GM12878 (cell line): Measurements from ENCODE around the gene CHRDL2. TPM values are rescaled to one million over a fixed set of nuclear protein-coding genes. Genes with fewer than 3 reads are reported as not detected.

Source experiments
- ATAC-seq: fragments of 200-7000 bp; cut with Tn5 transposase; 3 replicates; pipeline ENCODE4 v1.9.1; 2020; ENCODE audit warnings: mild to moderate bottlenecking, moderate library complexity
- BruUV-seq: library from RNA; stranded (reverse); fragments of 400-500 nt; replicated peaks from 2 replicates; lab custom pipeline; 2021; lab: Mats Ljungman, UMichigan
- CTCF ChIA-PET: fragments of 300-600 bp; sonication (Branson Sonifier 250); formaldehyde crosslinking; extraction: SDS; loops from one replicate; lab custom pipeline; 2021; ENCODE audit warnings: inconsistent platforms; lab: Yijun Ruan, JAX
- POLR2A ChIA-PET: fragments of 350-600 bp; formaldehyde crosslinking; extraction: SDS; loops from one replicate; lab custom pipeline; 2021; ENCODE audit warnings: inconsistent platforms; lab: Charles Lee
- RAD21 ChIA-PET: fragments of 300-600 bp; sonication (Branson Sonifier 250); formaldehyde crosslinking; loops from one replicate; lab custom pipeline; 2023; ENCODE audit warnings: antibody characterized with exemption; ENCODE audit not compliant: unreplicated experiment; lab: Charles Lee
- SMC1A ChIA-PET: fragments of 300-600 bp; sonication (Branson Sonifier 250); formaldehyde crosslinking; loops from one replicate; lab custom pipeline; 2023; ENCODE audit not compliant: unreplicated experiment, uncharacterized antibody; lab: Charles Lee
- DNase-seq: peaks from one replicate; pipeline ENCODE4 v3.0.0-alpha.2; 2011; ENCODE audit warnings: low read depth, low spot score
- FAIRE-seq: peaks from 3 replicates; lab custom pipeline; 2011; peaks lifted over from hg19 to GRCh38; lab: Jason Lieb, UNC
- H2AFZ ChIP-seq: 2 replicates; pipeline ENCODE4 v1.6.0; 2011; ENCODE audit warnings: low read depth, low read length, control low read depth; ENCODE audit not compliant: control insufficient read depth
- H3K27ac ChIP-seq: 2 replicates; pipeline ENCODE4 v1.5.1; 2011; ENCODE audit warnings: control low read depth; ENCODE audit not compliant: control insufficient read depth, insufficient read depth
- H3K27me3 ChIP-seq, 2 experiments: replicated peaks in 1 of 2; 2 replicates each; pipeline versions ENCODE4 v1.6.0 to v1.6.1; 2011; ENCODE audit warnings: low read length in 1 of 2; ENCODE audit not compliant: control insufficient read depth in 2 of 2, insufficient read depth in 2 of 2
- H3K36me3 ChIP-seq, 2 experiments: 2 replicates each; pipeline ENCODE4 v1.5.1; 2011; ENCODE audit warnings: low read length in 1 of 2; ENCODE audit not compliant: control insufficient read depth in 2 of 2, insufficient read depth in 2 of 2
- H3K4me1 ChIP-seq: 2 replicates; pipeline ENCODE4 v1.6.1; 2011; ENCODE audit warnings: mild to moderate bottlenecking, low read length, moderate library complexity, mixed read lengths; ENCODE audit not compliant: control insufficient read depth, insufficient read depth
- H3K4me2 ChIP-seq: 2 replicates; pipeline ENCODE4 v1.6.0; 2011; ENCODE audit warnings: control low read depth; ENCODE audit not compliant: control insufficient read depth, insufficient read depth
- H3K4me3 ChIP-seq: fragments of 200-600 bp; sonication (generic); 2 replicates; pipeline ENCODE4 v1.5.1; 2016
- H3K79me2 ChIP-seq: 2 replicates; pipeline ENCODE4 v1.6.0; 2011; ENCODE audit warnings: low read length; ENCODE audit not compliant: control insufficient read depth, insufficient read depth
- H3K9ac ChIP-seq: 2 replicates; pipeline ENCODE4 v1.8.0; 2011; ENCODE audit warnings: low read length, control low read depth, mixed read lengths; ENCODE audit not compliant: control insufficient read depth, insufficient read depth
- H3K9me3 ChIP-seq: replicated peaks from 3 replicates; pipeline ENCODE4 v1.5.1; 2011; ENCODE audit warnings: mild to moderate bottlenecking, low read length; ENCODE audit not compliant: control insufficient read depth, insufficient read depth
- H4K20me1 ChIP-seq: 2 replicates; pipeline ENCODE4 v1.6.0; 2011; ENCODE audit not compliant: control insufficient read depth, insufficient read depth
- ATF3 ChIP-seq: IDR thresholded peaks from 2 replicates; pipeline ENCODE4 v1.6.1; 2011; ENCODE audit warnings: low read depth, mild to moderate bottlenecking, low read length, moderate library complexity, borderline replicate concordance; ENCODE audit errors: extremely low read depth
- ATF7 ChIP-seq: fragments of 450-650 bp; IDR thresholded peaks from 2 replicates; pipeline ENCODE4 v1.6.1; 2016; ENCODE audit warnings: low read depth, mild to moderate bottlenecking
- BCL3 ChIP-seq: IDR thresholded peaks from 2 replicates; pipeline ENCODE4 v1.6.1; 2011; ENCODE audit warnings: borderline replicate concordance, low read depth, mild to moderate bottlenecking, moderate library complexity, low read length; ENCODE audit not compliant: insufficient read depth, poor library complexity, severe bottlenecking
- CBFB ChIP-seq: IDR thresholded peaks from 2 replicates; pipeline ENCODE4 v1.6.1; 2016; ENCODE audit warnings: antibody characterized with exemption, low read depth
- CHD2 ChIP-seq: IDR thresholded peaks from 2 replicates; pipeline ENCODE4 v1.6.1; 2011; ENCODE audit warnings: low read depth, low read length, improper control_type of control experiment, borderline replicate concordance
- CTCF ChIP-seq, 3 experiments: IDR thresholded peaks in 2 of 3; conservative IDR thresholded peaks in 1 of 3; 2 replicates each; pipeline ENCODE4 v1.5.1; 2011; ENCODE audit warnings: low read depth in 3 of 3, low read length in 3 of 3, mild to moderate bottlenecking in 3 of 3, control low read depth in 2 of 3, moderate library complexity in 2 of 3, inconsistent platforms in 1 of 3, mixed read lengths in 1 of 3; ENCODE audit not compliant: control insufficient read depth in 2 of 3, insufficient read depth in 1 of 3; ENCODE audit errors: extremely low read depth in 1 of 3
- FOS ChIP-seq: IDR thresholded peaks from 3 replicates; pipeline ENCODE4 v1.6.1; 2011; ENCODE audit warnings: borderline replicate concordance; ENCODE audit not compliant: insufficient read length; ENCODE audit errors: extremely low read depth
- KAT2A ChIP-seq: conservative IDR thresholded peaks from 2 replicates; pipeline ENCODE4 v1.6.1; 2011; ENCODE audit warnings: low read depth, low read length; ENCODE audit not compliant: control insufficient read depth
- PAX8 ChIP-seq: fragments of 450-650 bp; IDR thresholded peaks from 2 replicates; pipeline ENCODE4 v1.6.1; 2017; ENCODE audit warnings: mild to moderate bottlenecking, moderate library complexity
- POU2F2 ChIP-seq: IDR thresholded peaks from 3 replicates; pipeline ENCODE4 v1.6.1; 2011; ENCODE audit warnings: low read depth, mild to moderate bottlenecking, low read length, borderline replicate concordance
- RAD21 ChIP-seq: IDR thresholded peaks from 2 replicates; pipeline ENCODE4 v1.6.1; 2011; ENCODE audit warnings: mild to moderate bottlenecking, low read depth, low read length, moderate library complexity; ENCODE audit not compliant: insufficient read depth
- SIN3A ChIP-seq: IDR thresholded peaks from 2 replicates; pipeline ENCODE4 v1.6.1; 2012; ENCODE audit warnings: low read depth, low read length, improper control_type of control experiment
- SMC3 ChIP-seq: IDR thresholded peaks from 2 replicates; pipeline ENCODE4 v1.6.1; 2011; ENCODE audit warnings: low read length, improper control_type of control experiment, borderline replicate concordance
- TCF12 ChIP-seq: IDR thresholded peaks from 2 replicates; pipeline ENCODE4 v1.6.1; 2011; ENCODE audit warnings: low read depth, mild to moderate bottlenecking, low read length
- YY1 ChIP-seq: IDR thresholded peaks from 2 replicates; pipeline ENCODE4 v1.6.1; 2011; ENCODE audit warnings: low read depth, mild to moderate bottlenecking, low read length
- WGBS: methylation state at CpG from one replicate; pipeline ENCODE4 v1.1.6; 2016; ENCODE audit warnings: low lambda C conversion rate; ENCODE audit not compliant: insufficient replicate concordance, insufficient coverage; ENCODE audit errors: missing lambda C conversion rate; 5-methylcytosine and 5-hydroxymethylcytosine counted together
- in situ Hi-C: fragments of 300-500 bp; cut with MboI; formaldehyde crosslinking; loops from 9 replicates; pipeline ENCODE4 v1.14.3; 2018; ENCODE audit warnings: mixed read lengths
- intact Hi-C: fragments of 100-400 bp; cut with micrococcal nuclease; formaldehyde crosslinking; loops from one replicate; pipeline ENCODE4 v1.14.2; 2022; ENCODE audit not compliant: unreplicated experiment
- polyA plus RNA-seq, 11 experiments: library from polyadenylated mRNA; depleted of rRNA in 4 of 11; unstranded in 6 of 11; stranded (reverse) in 5 of 11; fragments of >200 nt; fragmentation: Nextera tagmentation in 4 of 11; fragmentation: Illumina TruSeq in 1 of 11; extraction: Ambion mirVana in 4 of 11; extraction: Trizol in 1 of 11; gene quantifications; 1 replicate in 1 of 11; 2 replicates in 10 of 11; pipeline versions ENCODE4 v1.2.1 to v1.2.3, GENCODE V29; 2011 to 2016; ENCODE audit warnings: inconsistent platforms in 2 of 11, missing spikeins in 2 of 11, low read depth in 1 of 11
- total RNA-seq, 4 experiments: library from RNA; depleted of rRNA in 3 of 4; stranded (reverse); fragments of >200 nt in 3 of 4; fragmentation: Illumina TruSeq in 1 of 4; extraction: Trizol in 1 of 4; gene quantifications; 2 replicates each; pipeline versions ENCODE4 v1.2.1 to v1.2.3, GENCODE V29; 2013 to 2021

CHRDL2 gene
- total and polyA plus RNA-seq, 10 of the 15 experiments (the other 5 are each of a cell fraction or from before 2014, with no cell fraction given), result not detected

DNA sequence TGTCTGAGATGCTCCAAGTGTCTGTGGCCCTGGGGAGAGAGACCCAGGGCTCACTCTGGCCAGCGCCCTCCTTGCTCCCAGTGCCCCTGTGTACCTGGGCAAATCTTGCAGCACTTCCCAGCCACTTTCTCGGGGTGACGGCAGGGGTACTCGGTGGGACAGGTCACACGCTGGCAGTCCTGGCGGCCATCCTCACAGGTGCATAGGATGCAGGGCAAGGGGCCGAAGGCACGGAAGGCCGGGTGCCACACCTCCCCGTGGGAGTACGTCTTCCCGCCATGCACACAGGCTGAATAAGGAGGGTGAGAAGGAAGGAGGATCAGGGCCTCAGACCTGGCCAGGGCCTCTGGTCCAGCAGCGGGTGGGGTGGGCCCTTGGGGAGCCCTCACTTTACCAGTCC lies 28.0 kb downstream of the CHRDL2 start (continued):
- TF ChIP-seq ATF3 (no peak), CHD2 (no peak), CBFB (no peak), ATF7 (no peak), PAX8 (no peak), POU2F2 (no peak), SIN3A (no peak), TCF12 (no peak), KAT2A (no peak)

DNA sequence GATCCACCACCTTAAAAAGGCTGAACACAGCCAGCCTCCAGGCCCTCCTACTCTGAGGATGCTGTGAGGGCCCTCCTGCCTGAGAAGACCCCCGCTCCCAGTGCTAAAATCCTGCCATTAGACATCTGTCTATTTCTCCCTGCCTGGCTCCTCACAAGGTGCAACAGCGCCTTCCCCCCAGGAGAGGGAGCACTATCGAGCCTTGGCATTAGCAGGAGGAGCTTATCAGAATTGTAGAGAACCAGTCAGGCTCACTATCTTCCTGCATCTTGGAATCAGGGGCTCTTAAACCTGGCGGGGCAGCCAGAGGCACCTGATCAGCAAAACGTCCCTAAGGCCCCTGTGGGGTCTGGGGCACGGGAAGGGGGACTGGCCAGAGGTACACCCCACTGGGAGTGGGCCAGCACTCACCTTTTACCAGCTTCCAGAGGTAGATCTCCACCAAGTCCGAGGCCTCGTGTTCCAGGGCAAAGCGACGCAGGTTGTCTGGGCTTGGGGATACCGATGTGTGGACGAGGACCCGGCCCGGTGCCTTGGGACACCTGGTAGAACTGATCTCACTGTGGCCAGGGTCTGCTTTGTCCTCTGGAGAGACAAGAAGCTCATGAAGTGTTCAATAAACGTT lies 28.7 kb downstream of the CHRDL2 start:
- TF ChIP-seq CTCF (IDR thresholded peaks at IDR 0.05 in 2 of 3, conservative IDR thresholded peaks at IDR 0.05 in 1 of 3; ENCODE audit: control insufficient read depth in 2 of 3, extremely low read depth in 1 of 3, insufficient read depth in 1 of 3, low read depth in 3 of 3, low read length in 3 of 3) (peak; percentile 82 to 94 (median 91)), BCL3 (no peak), SMC3 (peak; percentile 86), YY1 (0 out of 2 replicates have a peak, but pooled peaks have one; percentile 36), RAD21 (peak; percentile 69), FOS (no peak)
- TF ChIP-seq, all 136 proteins: peak for 4
- RAD21 ChIA-PET, result interaction anchor here (1.0 to 3.0 kb wide), 6 partner anchors 10 to 172 kb away, joined by 3 to 27 read pairs (median 4); no protein-coding TSS in a partner anchor
- Histone ChIP-seq H3K36me3 (no peaks in the 10 kb centered on the region), H3K27ac (no peak overlapping the region), H3K79me2 (no peaks in the 10 kb centered on the region), H3K4me1 (no peaks in the 10 kb centered on the region), H3K4me3 (no peak overlapping the region), H3K4me2 (no peak overlapping the region), H2AFZ (no peak overlapping the region), H3K27me3 (no peaks in the 10 kb centered on the region; a peak in 1 of 4 replicates), H3K9me3 (no peaks in the 10 kb centered on the region), H3K9ac (no peak overlapping the region), H4K20me1 (no peaks in the 10 kb centered on the region)
- peak; percentile 92 for ATAC-seq
- peak; percentile 94 for FAIRE-seq
- no TSS peak for BruUV-seq
- CTCF ChIA-PET, result interaction anchor here (0.6 to 4.3 kb wide), 35 partner anchors 9 to 546 kb away, joined by 3 to 55 read pairs (median 4); partner anchors contain the start of gene RNF169
- intact Hi-C loops (loop anchor here (1.0 to 5.0 kb wide), 2 partner anchors 35 to 168 kb away; no protein-coding TSS in a partner anchor), in situ Hi-C loops (no loop called here)
- no peak for DNase-seq
- SMC1A ChIA-PET, result interaction anchor here (0.7 to 4.2 kb wide), 10 partner anchors 24 to 207 kb away, joined by 3 to 28 read pairs (median 4); no protein-coding TSS in a partner anchor
- WGBS, result 19% methylated on average over 15 of the region's 15 CpGs
- POLR2A ChIA-PET, result no interaction called here
